Mucosa of stomach (tissue), 1 donor: ENCODE data around the gene ROBO1.

Experiments
- H3K27me3 ChIP-seq: one replicate; pipeline ENCODE4 v1.7.0; 2013; ENCODE audit warnings: mild to moderate bottlenecking, low read length; ENCODE audit not compliant: control insufficient read depth, insufficient read depth
- H3K36me3 ChIP-seq: one replicate; pipeline ENCODE4 v1.7.0; 2013; ENCODE audit warnings: low read length; ENCODE audit not compliant: control insufficient read depth, insufficient read depth
- H3K4me1 ChIP-seq: one replicate; pipeline ENCODE4 v1.7.0; 2013; ENCODE audit warnings: mild to moderate bottlenecking, low read length; ENCODE audit not compliant: control insufficient read depth, insufficient read depth
- H3K4me3 ChIP-seq: one replicate; pipeline ENCODE4 v1.7.0; 2013; ENCODE audit warnings: low read length
- H3K9ac ChIP-seq: one replicate; pipeline ENCODE4 v1.7.0; 2013; ENCODE audit warnings: mild to moderate bottlenecking, low read length, moderate library complexity
- H3K9me3 ChIP-seq: one replicate; pipeline ENCODE4 v1.7.0; 2013; ENCODE audit warnings: mild to moderate bottlenecking, low read length, moderate library complexity; ENCODE audit not compliant: control insufficient read depth
- donor health status: Pancreatic carcinoma.

Gene ROBO1

GRCh38 chr3:78794431-78794830, 973.4 kb downstream of the ROBO1 start:
- Histone ChIP-seq H3K9ac (no peak overlapping the region), H3K36me3 (no peaks in the 10 kb centered on the region), H3K9me3 (no peaks in the 10 kb centered on the region)

GRCh38 chr3:78792733-78793132, 975.1 kb downstream of the ROBO1 start:
- Histone ChIP-seq H3K9ac (no peak overlapping the region), H3K36me3 (no peaks in the 10 kb centered on the region), H3K4me3 (no peak overlapping the region), H3K27me3 (no peaks in the 10 kb centered on the region), H3K9me3 (no peaks in the 10 kb centered on the region), H3K4me1 (no peaks in the 10 kb centered on the region)

More at GRCh38 chr3:78794431-78794830, 973.4 kb downstream of the ROBO1 start:
- Histone ChIP-seq H3K4me3 (no peak overlapping the region), H3K27me3 (no peaks in the 10 kb centered on the region), H3K4me1 (no peaks in the 10 kb centered on the region)

GRCh38 chr3:78792212-78792611, 975.6 kb downstream of the ROBO1 start:
- H3K4me3 ChIP-seq, result no peak overlapping the region
- no peaks in the 10 kb centered on the region for H3K9me3 ChIP-seq
- no peaks in the 10 kb centered on the region for H3K27me3 ChIP-seq
- no peaks in the 10 kb centered on the region for H3K36me3 ChIP-seq
- no peaks in the 10 kb centered on the region for H3K4me1 ChIP-seq
- no peak overlapping the region for H3K9ac ChIP-seq

- no peaks in the 10 kb centered on the region for H3K36me3 ChIP-seq
- H3K27me3 ChIP-seq, result no peaks in the 10 kb centered on the region
- no peak overlapping the region for H3K9ac ChIP-seq
- no peak overlapping the region for H3K4me3 ChIP-seq
- no peaks in the 10 kb centered on the region for H3K4me1 ChIP-seq
- H3K9me3 ChIP-seq, result no peaks in the 10 kb centered on the region
These were observed 976.0 kb downstream of the ROBO1 start for GRCh38 chr3:78791753-78792152.

- no peaks in the 10 kb centered on the region for H3K4me1 ChIP-seq
- H3K36me3 ChIP-seq, result no peaks in the 10 kb centered on the region
- H3K4me3 ChIP-seq, result no peak overlapping the region
- no peak overlapping the region for H3K9ac ChIP-seq
- no peaks in the 10 kb centered on the region for H3K27me3 ChIP-seq
- no peaks in the 10 kb centered on the region for H3K9me3 ChIP-seq
These were observed 979.0 kb downstream of the ROBO1 start for GRCh38 chr3:78788839-78789238.

- Histone ChIP-seq H3K9ac (no peak overlapping the region), H3K4me3 (no peak overlapping the region), H3K36me3 (no peaks in the 10 kb centered on the region), H3K9me3 (no peaks in the 10 kb centered on the region), H3K4me1 (no peaks in the 10 kb centered on the region), H3K27me3 (no peaks in the 10 kb centered on the region)
These were observed 982.8 kb downstream of the ROBO1 start for GRCh38 chr3:78785004-78785403.

- Histone ChIP-seq H3K36me3 (no peaks in the 10 kb centered on the region), H3K4me3 (no peak overlapping the region), H3K9ac (no peak overlapping the region), H3K27me3 (no peaks in the 10 kb centered on the region), H3K9me3 (no peaks in the 10 kb centered on the region), H3K4me1 (no peaks in the 10 kb centered on the region)
These were observed 986.4 kb downstream of the ROBO1 start for GRCh38 chr3:78781351-78781750.

GRCh38 chr3:78765671-78766485, 1001.9 kb downstream of the ROBO1 start:
- Histone ChIP-seq H3K9ac (no peak overlapping the region), H3K36me3 (no peaks in the 10 kb centered on the region), H3K27me3 (no peaks in the 10 kb centered on the region), H3K9me3 (no peaks in the 10 kb centered on the region), H3K4me3 (no peak overlapping the region), H3K4me1 (no peaks in the 10 kb centered on the region)

- H3K4me1 ChIP-seq, result no peaks in the 10 kb centered on the region
- no peaks in the 10 kb centered on the region for H3K9me3 ChIP-seq
- no peak overlapping the region for H3K9ac ChIP-seq
- no peaks in the 10 kb centered on the region for H3K27me3 ChIP-seq
- H3K4me3 ChIP-seq, result no peak overlapping the region
- H3K36me3 ChIP-seq, result no peaks in the 10 kb centered on the region
These were observed 1003.2 kb downstream of the ROBO1 start for GRCh38 chr3:78764634-78765033.

GRCh38 chr3:78762121-78762520, 1005.7 kb downstream of the ROBO1 start:
- H3K9me3 ChIP-seq, result no peaks in the 10 kb centered on the region
- no peak overlapping the region for H3K9ac ChIP-seq
- H3K4me1 ChIP-seq, result no peaks in the 10 kb centered on the region
- H3K27me3 ChIP-seq, result no peaks in the 10 kb centered on the region
- no peaks in the 10 kb centered on the region for H3K36me3 ChIP-seq
- no peak overlapping the region for H3K4me3 ChIP-seq

- Histone ChIP-seq H3K9me3 (no peaks in the 10 kb centered on the region), H3K9ac (no peak overlapping the region), H3K4me3 (no peak overlapping the region), H3K27me3 (no peaks in the 10 kb centered on the region), H3K4me1 (no peaks in the 10 kb centered on the region), H3K36me3 (no peaks in the 10 kb centered on the region)
These were observed 1006.7 kb downstream of the ROBO1 start for GRCh38 chr3:78761126-78761525.

- H3K4me1 ChIP-seq, result no peaks in the 10 kb centered on the region
- H3K9me3 ChIP-seq, result no peaks in the 10 kb centered on the region
- no peak overlapping the region for H3K9ac ChIP-seq
- no peaks in the 10 kb centered on the region for H3K27me3 ChIP-seq
- H3K4me3 ChIP-seq, result no peak overlapping the region
- no peaks in the 10 kb centered on the region for H3K36me3 ChIP-seq
These were observed 1010.1 kb downstream of the ROBO1 start for GRCh38 chr3:78757731-78758130.
